22Rv1 (cell line): ENCODE measurements around the gene DUOXA1.

ENCODE experiments used
- CTCF ChIP-seq: fragments of 450-650 bp; IDR thresholded peaks from 2 replicates; pipeline ENCODE4 v1.5.1; 2017; ENCODE audit warnings: mild to moderate bottlenecking
- ZFX ChIP-seq: fragments of 450-650 bp; IDR thresholded peaks from 2 replicates; pipeline ENCODE4 v1.6.1; 2017; ENCODE audit warnings: antibody characterized with exemption, borderline replicate concordance

DNA sequence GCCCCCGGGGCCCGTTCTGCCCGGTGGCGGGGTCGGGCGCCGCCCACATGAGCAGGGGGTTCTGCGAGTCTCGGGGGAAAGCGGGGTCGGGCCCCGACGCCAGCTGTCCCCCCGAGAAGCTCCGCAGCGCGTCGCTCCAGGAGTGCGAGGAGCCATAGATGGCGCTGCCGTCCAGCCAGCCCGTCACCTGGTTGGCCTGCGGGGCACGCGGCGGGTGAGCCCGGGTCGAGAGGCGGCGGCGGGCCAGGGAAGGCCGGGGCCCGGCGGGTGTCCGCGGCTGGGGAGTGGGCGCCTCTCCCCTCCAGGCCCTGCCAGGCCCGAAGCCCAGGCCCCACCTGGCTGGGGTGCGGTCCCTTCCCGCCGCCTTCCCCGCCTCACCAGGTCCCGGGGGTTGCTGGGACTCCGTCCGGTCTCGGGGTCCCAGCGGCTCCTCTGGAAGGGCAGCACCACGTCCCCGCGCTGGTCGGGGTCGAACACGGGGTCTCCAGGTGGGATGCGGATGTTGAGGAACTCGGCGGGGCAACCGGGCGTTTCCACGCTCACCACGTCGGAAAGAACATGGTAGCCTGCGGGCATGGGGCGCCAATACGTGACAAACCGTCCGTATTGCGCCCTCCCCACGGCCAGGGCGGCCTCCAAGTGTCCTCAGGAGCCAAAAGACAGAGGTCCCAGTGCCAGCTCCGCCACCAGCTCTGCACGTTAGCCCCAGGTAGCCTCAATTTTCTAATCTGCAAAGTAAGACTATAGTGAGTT, 18.1 kb downstream of the DUOXA1 start:
- TF ChIP-seq CTCF = no peak
- TF ChIP-seq ZFX = no peak
